ENCODE measurements around the gene CST7. TPM values are rescaled to one million over a fixed set of nuclear protein-coding genes. Genes with fewer than 3 reads are reported as not detected.

CST7 gene
- polyA plus RNA-seq, 1 donor from 2014 or later = not detected

- no peaks in the 10 kb centered on the region for H4K20me1 ChIP-seq (ENCODE audit: insufficient read depth)
- TF ChIP-seq EZH2 (IDR thresholded peaks at IDR 0.05; ENCODE audit: borderline replicate concordance, insufficient read depth, low read length, poor library complexity, severe bottlenecking) (no peak), REST (IDR thresholded peaks at IDR 0.05; ENCODE audit: borderline replicate concordance) (no peak)
- H3K4me2 ChIP-seq (ENCODE audit: low read length) = no peak overlapping the region
- no peak overlapping the region for H2AFZ ChIP-seq (ENCODE audit: low read depth, low read length)
- H3K9me3 ChIP-seq (ENCODE audit: low read length) = no peaks in the 10 kb centered on the region
- H3K4me3 ChIP-seq (ENCODE audit: low read length) = no peak overlapping the region
- no peaks in the 10 kb centered on the region for H3K36me3 ChIP-seq (ENCODE audit: insufficient read depth, low read length)
- H3K79me2 ChIP-seq (replicated peaks; ENCODE audit: insufficient read depth, low read length) = no peaks in the 10 kb centered on the region
- H3F3A ChIP-seq (ENCODE audit: insufficient read depth, low read length, poor library complexity, severe bottlenecking) = no peaks in the 10 kb centered on the region
- no peak overlapping the region for H3K9ac ChIP-seq (ENCODE audit: low read length)
- no peaks in the 10 kb centered on the region for H3K9me2 ChIP-seq (ENCODE audit: insufficient read depth, low read length)
- H3K27me3 ChIP-seq (ENCODE audit: insufficient read depth, low read depth, low read length) = no peaks in the 10 kb centered on the region
- H3K27ac ChIP-seq (ENCODE audit: low read length) = no peak overlapping the region
Observed at GRCh38 chr20:24934716-24935115, 14.4 kb upstream of the CST7 start.

DNA sequence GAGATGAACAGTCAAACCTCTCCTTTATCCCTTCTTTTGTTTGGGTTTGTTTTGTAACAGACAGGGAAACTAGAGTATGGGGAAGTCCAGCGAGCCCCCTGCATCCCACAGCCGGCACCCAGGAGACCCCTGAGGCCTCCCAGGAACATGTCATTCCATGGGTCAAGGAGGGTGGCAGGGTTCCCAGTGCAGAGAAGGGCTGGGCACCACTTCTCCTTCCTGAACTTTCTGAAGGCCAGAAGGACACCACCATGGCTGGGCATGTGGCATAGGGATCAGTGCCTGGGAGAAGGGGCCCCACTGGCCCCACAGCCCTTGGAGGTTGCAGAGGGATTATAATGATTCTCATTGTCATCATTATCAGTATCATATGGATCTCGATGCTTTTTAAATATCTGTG is 13.9 kb upstream of the CST7 start:
- H3K4me2 ChIP-seq (ENCODE audit: low read length) = no peak overlapping the region
- no peak overlapping the region for H3K9ac ChIP-seq (ENCODE audit: low read length)
- H3K9me3 ChIP-seq (ENCODE audit: low read length) = no peaks in the 10 kb centered on the region
- H3K27me3 ChIP-seq (ENCODE audit: insufficient read depth, low read depth, low read length) = no peaks in the 10 kb centered on the region
- no peaks in the 10 kb centered on the region for H3F3A ChIP-seq (ENCODE audit: insufficient read depth, low read length, poor library complexity, severe bottlenecking)
- no peaks in the 10 kb centered on the region for H4K20me1 ChIP-seq (ENCODE audit: insufficient read depth)
- no peaks in the 10 kb centered on the region for H3K79me2 ChIP-seq (replicated peaks; ENCODE audit: insufficient read depth, low read length)
- no peak overlapping the region for H2AFZ ChIP-seq (ENCODE audit: low read depth, low read length)
- H3K4me3 ChIP-seq (ENCODE audit: low read length) = no peak overlapping the region
- no peak overlapping the region for H3K27ac ChIP-seq (ENCODE audit: low read length)
- no peaks in the 10 kb centered on the region for H3K36me3 ChIP-seq (ENCODE audit: insufficient read depth, low read length)
- TF ChIP-seq MXI1 (conservative IDR thresholded peaks at IDR 0.05; ENCODE audit: poor library complexity, severe bottlenecking) (no peak), POLR2AphosphoS5 (IDR thresholded peaks at IDR 0.05) (no peak), REST (IDR thresholded peaks at IDR 0.05; ENCODE audit: borderline replicate concordance) (no peak), SMC3 (conservative IDR thresholded peaks at IDR 0.05; ENCODE audit: poor library complexity) (no peak), CTCF (IDR thresholded peaks at IDR 0.05; ENCODE audit: poor library complexity, severe bottlenecking) (no peak), TAF1 (IDR thresholded peaks at IDR 0.05; ENCODE audit: low read depth) (no peak), EP300 (conservative IDR thresholded peaks at IDR 0.05; ENCODE audit: poor library complexity, severe bottlenecking) (no peak), EZH2 (IDR thresholded peaks at IDR 0.05; ENCODE audit: borderline replicate concordance, insufficient read depth, low read length, poor library complexity, severe bottlenecking) (no peak), RAD21 (conservative IDR thresholded peaks at IDR 0.05) (no peak)
- H3K9me2 ChIP-seq (ENCODE audit: insufficient read depth, low read length) = no peaks in the 10 kb centered on the region
